H1 (cell line): Measurements from ENCODE around the gene MAP1B. TPM values are rescaled to one million over a fixed set of nuclear protein-coding genes. Genes with fewer than 3 reads are reported as not detected.

ENCODE experiments used
- CTCF ChIA-PET: fragments of 300-600 bp; sonication (Branson Sonifier 250); formaldehyde crosslinking; loops from one replicate; lab custom pipeline; 2021; ENCODE audit not compliant: partially characterized antibody; lab: Charles Lee
- POLR2A ChIA-PET: fragments of 300-600 bp; sonication (Branson Sonifier 250); formaldehyde crosslinking; loops from one replicate; lab custom pipeline; 2021; ENCODE audit warnings: inconsistent platforms; ENCODE audit not compliant: partially characterized antibody; lab: Charles Lee
- DNase-seq, 2 experiments: peaks; one replicate each; pipeline versions ENCODE4 v3.0.0 to v3.0.0-alpha.2; 2010 to 2022; ENCODE audit warnings: low spot score in 2 of 2, low read depth in 1 of 2, mixed read lengths in 1 of 2
- FAIRE-seq: peaks from 2 replicates; lab custom pipeline; 2011; peaks lifted over from hg19 to GRCh38; lab: Jason Lieb, UNC
- H2AFZ ChIP-seq: 2 replicates; pipeline ENCODE4 v1.8.1; 2012; ENCODE audit warnings: low read length, inconsistent platforms
- H2AK5ac ChIP-seq: 2 replicates; pipeline ENCODE4 v1.6.1; 2013; ENCODE audit warnings: low read depth, low read length
- H2BK120ac ChIP-seq: replicated peaks from 2 replicates; pipeline ENCODE3; 2013; ENCODE audit warnings: low read depth, low read length, inconsistent platforms
- H2BK12ac ChIP-seq: 2 replicates; pipeline ENCODE4 v1.6.1; 2013; ENCODE audit warnings: low read depth, low read length
- H2BK15ac ChIP-seq: 2 replicates; pipeline ENCODE4 v1.6.1; 2013; ENCODE audit warnings: low read length
- H2BK20ac ChIP-seq: 2 replicates; pipeline ENCODE4 v1.6.1; 2013; ENCODE audit warnings: low read length
- H2BK5ac ChIP-seq: 2 replicates; pipeline ENCODE4 v1.6.1; 2013; ENCODE audit warnings: low read depth, low read length
- H3K14ac ChIP-seq: 2 replicates; pipeline ENCODE4 v1.6.1; 2013; ENCODE audit warnings: inconsistent platforms; ENCODE audit not compliant: insufficient read length
- H3K18ac ChIP-seq: 2 replicates; pipeline ENCODE4 v1.6.1; 2013; ENCODE audit warnings: low read length; ENCODE audit errors: extremely low read depth
- H3K23ac ChIP-seq: 2 replicates; pipeline ENCODE4 v1.6.1; 2013; ENCODE audit warnings: inconsistent platforms; ENCODE audit not compliant: insufficient read length
- H3K23me2 ChIP-seq: 2 replicates; pipeline ENCODE4 v1.6.1; 2013; ENCODE audit warnings: low read depth, low read length
- H3K27ac ChIP-seq: 2 replicates; pipeline ENCODE4 v1.6.1; 2011; ENCODE audit warnings: low read depth, low read length, inconsistent platforms
- H3K27me3 ChIP-seq, 4 experiments: replicated peaks in 1 of 4; 1 replicate in 1 of 4; 2 replicates in 3 of 4; pipeline versions ENCODE4 v1.6.1 to v1.8.1; 2011 to 2013; ENCODE audit warnings: low read length in 3 of 4, mild to moderate bottlenecking in 3 of 4, inconsistent platforms in 2 of 4, mixed read lengths in 2 of 4, moderate library complexity in 1 of 4; ENCODE audit not compliant: control insufficient read depth in 3 of 4, insufficient read depth in 3 of 4; ENCODE audit errors: extremely low read depth in 1 of 4
- H3K36me3 ChIP-seq, 4 experiments: 2 replicates each; pipeline versions ENCODE4 v1.6.1 to v1.8.1; 2011 to 2013; ENCODE audit warnings: mild to moderate bottlenecking in 4 of 4, low read length in 3 of 4, moderate library complexity in 2 of 4, control low read depth in 1 of 4, inconsistent platforms in 1 of 4; ENCODE audit not compliant: insufficient read depth in 4 of 4, control insufficient read depth in 2 of 4
- H3K4ac ChIP-seq: replicated peaks from 2 replicates; pipeline ENCODE3; 2013; ENCODE audit warnings: low read length, low read depth, mixed read lengths, inconsistent platforms; ENCODE audit not compliant: insufficient read length
- H3K4me1 ChIP-seq, 4 experiments: replicated peaks in 1 of 4; 1 replicate in 1 of 4; 2 replicates in 3 of 4; pipeline versions ENCODE4 v1.6.1 to v1.8.1; 2011 to 2013; ENCODE audit warnings: low read length in 3 of 4, inconsistent platforms in 2 of 4, mixed read lengths in 1 of 4; ENCODE audit not compliant: insufficient read depth in 4 of 4, control insufficient read depth in 3 of 4
- H3K4me2 ChIP-seq, 2 experiments: 2 replicates each; pipeline versions ENCODE4 v1.6.1 to v1.8.1; 2011 to 2013; ENCODE audit warnings: low read depth in 2 of 2, low read length in 2 of 2, control low read depth in 1 of 2, inconsistent platforms in 1 of 2, mild to moderate bottlenecking in 1 of 2; ENCODE audit not compliant: insufficient read depth in 1 of 2
- H3K4me3 ChIP-seq, 4 experiments: fragments of 200-600, 300-600 bp in 1 of 4; sonication (generic), shearing (Covaris generic), sonication (Bioruptor Twin) in 1 of 4; 2 replicates each; pipeline versions ENCODE4 v1.5.1 to v1.8.1; 2011 to 2016; ENCODE audit warnings: low read length in 4 of 4, low read depth in 3 of 4, control low read depth in 2 of 4, inconsistent platforms in 2 of 4, mild to moderate bottlenecking in 2 of 4, mixed read lengths in 1 of 4, moderate library complexity in 1 of 4; ENCODE audit not compliant: insufficient read depth in 2 of 4; ENCODE audit errors: extremely low read depth in 1 of 4
- H3K56ac ChIP-seq: replicated peaks from 2 replicates; pipeline ENCODE3; 2013; ENCODE audit warnings: low read depth, mild to moderate bottlenecking, mixed read lengths, low read length, inconsistent platforms; ENCODE audit not compliant: insufficient read length
- H3K79me1 ChIP-seq: 2 replicates; pipeline ENCODE4 v1.6.1; 2013; ENCODE audit warnings: low read depth, low read length, control low read depth
- H3K79me2 ChIP-seq, 2 experiments: 2 replicates each; pipeline versions ENCODE4 v1.6.1 to v1.8.1; 2012 to 2013; ENCODE audit warnings: low read length in 2 of 2, mild to moderate bottlenecking in 2 of 2, inconsistent platforms in 1 of 2; ENCODE audit not compliant: insufficient read depth in 2 of 2, control insufficient read depth in 1 of 2
- H3K9ac ChIP-seq, 4 experiments: replicated peaks in 1 of 4; 1 replicate in 1 of 4; 2 replicates in 3 of 4; pipeline versions ENCODE4 v1.6.1 to v1.8.1; 2011 to 2013; ENCODE audit warnings: low read depth in 3 of 4, low read length in 3 of 4, control low read depth in 2 of 4, mild to moderate bottlenecking in 2 of 4, moderate library complexity in 2 of 4, inconsistent platforms in 1 of 4; ENCODE audit errors: extremely low read depth in 1 of 4
- H3K9me3 ChIP-seq, 2 experiments: 2 replicates each; pipeline versions ENCODE4 v1.6.1 to v1.8.1; 2012 to 2013; ENCODE audit warnings: mild to moderate bottlenecking in 2 of 2, moderate library complexity in 2 of 2, control low read depth in 1 of 2, inconsistent platforms in 1 of 2, low read depth in 1 of 2, low read length in 1 of 2, mixed read lengths in 1 of 2; ENCODE audit not compliant: insufficient read depth in 2 of 2
- H4K20me1 ChIP-seq, 2 experiments: replicated peaks in 1 of 2; 2 replicates each; pipeline versions ENCODE3 to v1.8.1; 2011 to 2013; ENCODE audit warnings: inconsistent platforms in 2 of 2, low read length in 2 of 2, mild to moderate bottlenecking in 1 of 2; ENCODE audit not compliant: insufficient read depth in 2 of 2, control insufficient read depth in 1 of 2
- H4K5ac ChIP-seq: 2 replicates; pipeline ENCODE4 v1.6.1; 2013; ENCODE audit warnings: low read length, low read depth, mixed read lengths, inconsistent platforms; ENCODE audit not compliant: insufficient read length
- H4K8ac ChIP-seq: 2 replicates; pipeline ENCODE4 v1.8.0; 2013; ENCODE audit warnings: mild to moderate bottlenecking, moderate library complexity, low read length, inconsistent platforms; ENCODE audit not compliant: insufficient read depth; ENCODE audit errors: extremely low read depth
- H4K91ac ChIP-seq: replicated peaks from 2 replicates; pipeline ENCODE3; 2013; ENCODE audit warnings: low read length, mixed read lengths, inconsistent platforms; ENCODE audit not compliant: insufficient read length
- ASH2L ChIP-seq: fragments of 200-600, 300-600 bp; sonication (generic); IDR thresholded peaks from one replicate; pipeline ENCODE4 v1.7.1; 2017; ENCODE audit warnings: low read length
- CTBP2 ChIP-seq: IDR thresholded peaks from 2 replicates; pipeline ENCODE4 v1.7.0; 2011; ENCODE audit warnings: borderline replicate concordance, mild to moderate bottlenecking, moderate library complexity, mixed read lengths, low read length; ENCODE audit not compliant: insufficient read depth, insufficient read length
- MAFK ChIP-seq: IDR thresholded peaks from 2 replicates; pipeline ENCODE4 v1.6.1; 2012; ENCODE audit warnings: low read depth, mild to moderate bottlenecking, improper control_type of control experiment, low read length
- SP2 ChIP-seq: IDR thresholded peaks from 2 replicates; pipeline ENCODE4 v1.6.1; 2012; ENCODE audit warnings: mild to moderate bottlenecking, low read length, inconsistent platforms
- SRF ChIP-seq: IDR thresholded peaks from 2 replicates; pipeline ENCODE4 v1.6.1; 2011; ENCODE audit warnings: mild to moderate bottlenecking, low read depth, low read length, moderate library complexity
- YY1 ChIP-seq: IDR thresholded peaks from 2 replicates; pipeline ENCODE4 v1.6.1; 2011; ENCODE audit warnings: low read depth, mild to moderate bottlenecking, low read length
- WGBS, 2 experiments: shearing (Covaris generic) in 1 of 2; methylation state at CpG; one replicate each; pipeline versions ENCODE4 v1.1.6 to v1.1.7; 2013 to 2015; ENCODE audit warnings: low lambda C conversion rate in 2 of 2, mixed read lengths in 2 of 2, inconsistent platforms in 1 of 2, low coverage in 1 of 2, missing lambda C conversion rate in 1 of 2; ENCODE audit not compliant: insufficient replicate concordance in 2 of 2, insufficient coverage in 1 of 2, insufficient read length in 1 of 2; ENCODE audit errors: extremely low coverage in 1 of 2, missing lambda C conversion rate in 1 of 2; 5-methylcytosine and 5-hydroxymethylcytosine counted together
- polyA plus RNA-seq, 7 experiments: library from polyadenylated mRNA; depleted of rRNA in 3 of 7; stranded (reverse) in 5 of 7; unstranded in 2 of 7; fragments of >200 nt in 5 of 7; fragments of 200-250 nt in 2 of 7; gene quantifications; 1 replicate in 5 of 7; 2 replicates in 1 of 7; 4 replicates in 1 of 7; pipeline versions ENCODE4 v1.2.1 to v1.2.3, GENCODE V29; 2011 to 2013; ENCODE audit warnings: missing spikeins in 2 of 7, mixed read lengths in 2 of 7
- total RNA-seq: library from RNA; stranded (reverse); fragmentation: NEBNext Ultra II Directional; extraction: Animal tissue kit (Norgen Biotek cat#: 25700); gene quantifications from 2 replicates; pipeline ENCODE4 v1.2.1, GENCODE V29; 2021

The MAP1B gene
- total and polyA plus RNA-seq, 2 of the 8 experiments (the other 6 are each of a cell fraction or from before 2014, with no cell fraction given) = 24.5 to 120 TPM

DNA sequence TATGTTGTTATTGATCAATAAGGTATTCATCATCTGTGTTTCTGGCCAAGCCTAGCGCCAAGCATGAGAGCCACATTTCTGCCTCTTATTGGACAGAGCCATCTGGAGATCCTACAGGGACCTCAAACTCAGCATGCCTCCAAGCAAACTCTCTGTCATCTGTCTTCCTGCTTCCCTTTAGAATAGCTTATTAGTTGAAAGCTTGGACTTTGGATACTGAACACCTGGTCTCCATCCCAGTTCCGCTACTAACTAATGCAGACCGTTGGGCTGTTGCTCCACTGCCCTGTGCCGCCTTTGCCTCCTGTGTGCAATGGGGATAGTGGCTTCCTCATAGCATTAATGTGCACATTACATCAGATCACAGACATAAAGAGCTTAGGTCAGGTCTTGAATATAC, 65.5 kb downstream of the MAP1B start:
- Histone ChIP-seq H2AK5ac (no peak overlapping the region), H3K27me3 (no peaks in the 10 kb centered on the region), H3K4ac (no peak overlapping the region), H3K4me1 (peaks cover 0 to 7% (median 3%) of the 10 kb centered on the region in 4 experiments; a peak in 4 of 7 replicates), H2BK20ac (no peak overlapping the region), H4K5ac (no peak overlapping the region), H3K4me3 (no peak overlapping the region), H3K79me2 (peaks cover 0 to 3% of the 10 kb centered on the region in 2 experiments; a peak in 1 of 4 replicates), H2BK5ac (no peak overlapping the region), H4K20me1 (no peaks in the 10 kb centered on the region)
- DNase-seq (no peak), FAIRE-seq (no peak)
- 94% methylated on average over 4 of the region's 4 CpGs; no CpG with 5 or more reads in 1 of the 2 experiments for WGBS, 2 experiments
- CTCF ChIA-PET = interaction anchor here (0.9 kb wide), 1 partner anchor 116 kb away, joined by 3 read pairs; no protein-coding TSS in a partner anchor
- POLR2A ChIA-PET = interaction anchor here (0.6 kb wide), 1 partner anchor 45 kb away, joined by 3 read pairs; no protein-coding TSS in a partner anchor
- TF ChIP-seq YY1 (no peak), CTBP2 (no peak), ASH2L (no peak), SP2 (no peak), MAFK (no peak), SRF (no peak)
- TF ChIP-seq, all 59 proteins: peak for 0
- no peak overlapping the region for H2BK15ac ChIP-seq
- H2BK120ac ChIP-seq = no peak overlapping the region
- H3K23ac ChIP-seq = no peak overlapping the region
- no peak overlapping the region for H2BK12ac ChIP-seq
- no peak overlapping the region for H3K18ac ChIP-seq
- no peak overlapping the region for H3K14ac ChIP-seq
- no peaks in the 10 kb centered on the region for H3K23me2 ChIP-seq
- H3K9ac ChIP-seq = no peak overlapping the region
- H2AFZ ChIP-seq = no peak overlapping the region
- no peak overlapping the region for H3K4me2 ChIP-seq
- H3K9me3 ChIP-seq = no peaks in the 10 kb centered on the region
- H4K91ac ChIP-seq = no peak overlapping the region
- H4K8ac ChIP-seq = no peak overlapping the region
- no peak overlapping the region for H3K27ac ChIP-seq
- 0 out of 2 replicates have a peak, but pooled peaks cover 2% of the 10 kb centered on the region for H3K79me1 ChIP-seq
- H3K36me3 ChIP-seq = no peaks in the 10 kb centered on the region
- no peak overlapping the region for H3K56ac ChIP-seq
